Hepatocyte (in vitro differentiated cells): ENCODE measurements around the gene HRK. TPM values are rescaled to one million over a fixed set of nuclear protein-coding genes. Genes with fewer than 3 reads are reported as not detected.

ENCODE experiments used
- DNase-seq: peaks from one replicate; pipeline ENCODE4 v3.0.0-alpha.2; 2016; ENCODE audit warnings: low spot score
- H2AFZ ChIP-seq: fragments of 200-600 bp; sonication (generic); 2 replicates; pipeline ENCODE4 v1.6.0; 2016; ENCODE audit warnings: antibody characterized with exemption, mild to moderate bottlenecking
- H3K27ac ChIP-seq: fragments of 200-600 bp; sonication (generic); 2 replicates; pipeline ENCODE4 v1.5.1; 2016; ENCODE audit warnings: mild to moderate bottlenecking
- H3K27me3 ChIP-seq: fragments of 200-600 bp; sonication (generic); 2 replicates; pipeline ENCODE4 v1.6.1; 2016
- H3K36me3 ChIP-seq: fragments of 200-600 bp; sonication (generic); replicated peaks from 2 replicates; pipeline ENCODE4 v1.5.1; 2016; ENCODE audit warnings: low read depth; ENCODE audit not compliant: insufficient read depth
- H3K4me1 ChIP-seq: fragments of 200-600 bp; sonication (generic); 2 replicates; pipeline ENCODE4 v1.5.1; 2016; ENCODE audit warnings: mild to moderate bottlenecking, moderate library complexity; ENCODE audit not compliant: insufficient read depth
- H3K4me2 ChIP-seq: fragments of 200-600 bp; sonication (generic); 2 replicates; pipeline ENCODE4 v1.6.0; 2016
- H3K4me3 ChIP-seq: fragments of 200-600 bp; sonication (generic); 2 replicates; pipeline ENCODE4 v1.5.1; 2016; ENCODE audit warnings: mild to moderate bottlenecking
- H3K79me2 ChIP-seq: fragments of 200-600 bp; sonication (generic); 2 replicates; pipeline ENCODE4 v1.6.0; 2017; ENCODE audit warnings: mild to moderate bottlenecking
- H3K9me2 ChIP-seq: fragments of 200-600 bp; sonication (generic); replicated peaks from 2 replicates; pipeline ENCODE4 v1.6.0; 2017; ENCODE audit warnings: mild to moderate bottlenecking; ENCODE audit not compliant: insufficient read depth
- H3K9me3 ChIP-seq: fragments of 200-600 bp; sonication (generic); 2 replicates; pipeline ENCODE4 v1.5.1; 2016; ENCODE audit warnings: low read depth, mild to moderate bottlenecking
- H4K20me1 ChIP-seq: fragments of 200-600 bp; sonication (generic); 2 replicates; pipeline ENCODE4 v1.6.0; 2016; ENCODE audit warnings: mild to moderate bottlenecking; ENCODE audit not compliant: insufficient read depth, poor library complexity, severe bottlenecking
- EZH2 ChIP-seq: fragments of 200-600 bp; sonication (generic); IDR thresholded peaks from 2 replicates; pipeline ENCODE4 v1.6.1; 2016; ENCODE audit warnings: antibody characterized with exemption, mild to moderate bottlenecking, borderline replicate concordance
- EZH2phosphoT487 ChIP-seq: fragments of 200-600 bp; sonication (generic); IDR thresholded peaks from one replicate; pipeline ENCODE4 v1.6.1; 2018; ENCODE audit warnings: antibody characterized with exemption, mild to moderate bottlenecking, low read depth, moderate library complexity; ENCODE audit not compliant: unreplicated experiment, severe bottlenecking
- WGBS: methylation state at CpG from one replicate; pipeline ENCODE4 v1.1.6; 2016; ENCODE audit warnings: low lambda C conversion rate; ENCODE audit errors: missing lambda C conversion rate; 5-methylcytosine and 5-hydroxymethylcytosine counted together
- polyA plus RNA-seq: library from polyadenylated mRNA; unstranded; fragments of >200 nt; fragmentation: Nextera tagmentation; extraction: Ambion mirVana; gene quantifications from 2 replicates; pipeline ENCODE4 v1.2.1, GENCODE V29; 2016
- total RNA-seq: library from RNA; depleted of rRNA; stranded (reverse); fragments of >200 nt; gene quantifications from 2 replicates; pipeline ENCODE4 v1.2.3, GENCODE V29; 2014
- TF ChIP-seq, protein P1 (sequence below): fragments of 200-600 bp; sonication (generic); IDR thresholded peaks from 2 replicates; pipeline ENCODE4 v1.5.1; 2016; ENCODE audit warnings: antibody characterized with exemption, mild to moderate bottlenecking; ENCODE audit not compliant: poor library complexity

HRK gene
- total and polyA plus RNA-seq, 2 experiments from 2014 or later, result 0.18 TPM; not detected in 1

DNA sequence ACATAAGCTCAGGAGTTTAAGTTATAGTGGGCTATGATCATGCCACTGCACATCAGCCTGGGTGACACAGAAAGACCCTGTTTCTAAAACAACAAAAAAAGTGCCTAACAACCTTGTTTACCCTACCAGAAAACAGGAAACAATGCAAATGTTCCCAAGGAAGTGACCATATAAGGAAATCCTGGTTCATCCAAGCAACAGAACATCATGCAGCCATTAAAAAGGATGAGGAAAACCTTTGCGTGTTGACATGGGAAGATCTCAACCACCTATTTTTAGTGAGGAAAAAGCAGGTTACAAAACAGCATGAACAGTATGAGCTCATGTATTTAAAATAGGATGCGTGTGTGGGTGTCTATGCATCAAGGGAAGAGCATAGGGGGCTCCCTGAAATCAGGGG is 13.7 kb downstream of the HRK start:
- H3K9me3 ChIP-seq, result no peaks in the 10 kb centered on the region
- no peaks in the 10 kb centered on the region for H3K4me1 ChIP-seq
- DNase-seq, result no peak
- no peak overlapping the region for H2AFZ ChIP-seq
- H4K20me1 ChIP-seq, result no peaks in the 10 kb centered on the region
- H3K27me3 ChIP-seq, result peaks cover 3% of the 10 kb centered on the region
- H3K4me2 ChIP-seq, result no peak overlapping the region
- no peaks in the 10 kb centered on the region for H3K36me3 ChIP-seq
- TF ChIP-seq EZH2, result no peak
- TF ChIP-seq EZH2phosphoT487, result no peak
- TF ChIP-seq, protein P1, sequence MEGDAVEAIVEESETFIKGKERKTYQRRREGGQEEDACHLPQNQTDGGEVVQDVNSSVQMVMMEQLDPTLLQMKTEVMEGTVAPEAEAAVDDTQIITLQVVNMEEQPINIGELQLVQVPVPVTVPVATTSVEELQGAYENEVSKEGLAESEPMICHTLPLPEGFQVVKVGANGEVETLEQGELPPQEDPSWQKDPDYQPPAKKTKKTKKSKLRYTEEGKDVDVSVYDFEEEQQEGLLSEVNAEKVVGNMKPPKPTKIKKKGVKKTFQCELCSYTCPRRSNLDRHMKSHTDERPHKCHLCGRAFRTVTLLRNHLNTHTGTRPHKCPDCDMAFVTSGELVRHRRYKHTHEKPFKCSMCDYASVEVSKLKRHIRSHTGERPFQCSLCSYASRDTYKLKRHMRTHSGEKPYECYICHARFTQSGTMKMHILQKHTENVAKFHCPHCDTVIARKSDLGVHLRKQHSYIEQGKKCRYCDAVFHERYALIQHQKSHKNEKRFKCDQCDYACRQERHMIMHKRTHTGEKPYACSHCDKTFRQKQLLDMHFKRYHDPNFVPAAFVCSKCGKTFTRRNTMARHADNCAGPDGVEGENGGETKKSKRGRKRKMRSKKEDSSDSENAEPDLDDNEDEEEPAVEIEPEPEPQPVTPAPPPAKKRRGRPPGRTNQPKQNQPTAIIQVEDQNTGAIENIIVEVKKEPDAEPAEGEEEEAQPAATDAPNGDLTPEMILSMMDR, result no peak
- no peak overlapping the region for H3K27ac ChIP-seq
- no peaks in the 10 kb centered on the region for H3K79me2 ChIP-seq
- no peak overlapping the region for H3K4me3 ChIP-seq
- H3K9me2 ChIP-seq, result no peaks in the 10 kb centered on the region
- WGBS, result 95% methylated on average over 2 of the region's 2 CpGs

DNA sequence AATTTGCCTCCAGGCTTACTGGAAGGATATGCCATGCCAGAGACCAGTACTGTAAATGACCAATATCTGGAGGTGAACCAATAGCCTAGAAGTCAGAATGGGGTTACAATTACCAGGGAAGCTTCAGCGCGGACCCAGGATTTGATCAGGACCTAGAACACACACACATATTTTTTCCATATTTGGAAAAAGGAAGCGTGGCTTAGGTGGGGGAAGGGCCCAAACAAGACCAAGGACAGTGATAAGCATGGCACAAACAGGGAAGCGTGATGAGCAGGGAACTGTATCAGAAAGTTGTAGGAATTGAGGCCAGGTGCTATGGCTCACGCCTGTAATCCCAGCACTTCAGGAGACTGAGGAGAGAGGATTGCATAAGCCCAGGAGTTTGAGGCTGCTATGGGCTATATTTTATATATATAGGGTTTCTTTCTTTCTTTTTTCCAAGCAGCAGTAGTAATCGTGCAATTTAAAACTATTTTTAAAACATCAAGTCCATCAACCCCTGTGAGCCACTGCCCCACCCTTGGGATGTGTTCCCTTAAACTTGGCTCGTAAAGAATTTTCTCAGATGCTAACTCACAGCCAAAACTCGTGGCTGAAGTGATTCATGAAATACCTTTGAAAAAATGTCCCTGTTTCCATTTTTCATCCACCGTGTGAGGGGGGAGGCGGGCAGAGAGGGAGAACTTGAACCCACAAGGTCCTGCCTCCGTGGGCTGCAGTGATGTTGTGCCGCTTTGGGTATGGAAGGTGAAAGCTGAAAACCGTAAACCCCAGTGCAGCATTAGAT is 16.7 kb downstream of the HRK start:
- H3K36me3 ChIP-seq, result no peaks in the 10 kb centered on the region
- no peaks in the 10 kb centered on the region for H3K4me1 ChIP-seq
- 75% methylated on average over 13 of the region's 13 CpGs for WGBS
- no peak overlapping the region for H2AFZ ChIP-seq
- H3K9me3 ChIP-seq, result no peaks in the 10 kb centered on the region
- no peak overlapping the region for H3K27ac ChIP-seq
- H3K27me3 ChIP-seq, result peaks cover 7% of the 10 kb centered on the region
- H3K79me2 ChIP-seq, result no peaks in the 10 kb centered on the region
- H3K4me3 ChIP-seq, result no peak overlapping the region
- H3K9me2 ChIP-seq, result no peaks in the 10 kb centered on the region
- TF ChIP-seq EZH2phosphoT487, result no peak
- TF ChIP-seq, protein P1, result no peak
- TF ChIP-seq EZH2, result no peak
- H3K4me2 ChIP-seq, result no peak overlapping the region
- DNase-seq, result no peak
- H4K20me1 ChIP-seq, result no peaks in the 10 kb centered on the region

DNA sequence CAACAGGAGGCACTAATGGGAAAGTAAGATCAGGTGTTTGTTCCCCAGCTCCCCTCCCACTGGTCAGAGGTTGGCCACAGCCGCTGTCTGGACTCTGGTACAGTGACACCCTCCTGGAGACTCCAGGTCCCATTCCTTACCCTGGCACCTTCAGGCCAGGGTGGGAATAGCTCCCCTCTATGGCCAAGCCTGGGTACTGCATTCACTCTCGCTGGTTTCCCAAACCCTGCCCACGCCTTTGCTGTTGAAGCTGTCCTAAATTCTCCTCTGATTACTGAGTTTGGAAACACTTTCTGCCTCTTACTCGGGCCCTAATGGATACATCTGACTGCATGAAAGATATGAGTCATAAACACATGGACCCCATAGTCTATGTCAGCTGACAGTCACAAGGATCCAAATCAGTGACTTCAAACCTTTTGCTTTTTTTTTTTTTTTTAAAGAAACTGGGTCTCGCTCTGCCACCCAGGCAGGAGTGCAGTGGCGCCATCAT is 17.9 kb downstream of the HRK start:
- Histone ChIP-seq H2AFZ (no peak overlapping the region), H3K27ac (no peak overlapping the region), H4K20me1 (no peaks in the 10 kb centered on the region), H3K9me2 (no peaks in the 10 kb centered on the region), H3K36me3 (no peaks in the 10 kb centered on the region), H3K9me3 (no peaks in the 10 kb centered on the region), H3K4me1 (no peaks in the 10 kb centered on the region), H3K79me2 (no peaks in the 10 kb centered on the region), H3K4me2 (no peak overlapping the region), H3K27me3 (peaks cover 14% of the 10 kb centered on the region), H3K4me3 (no peak overlapping the region)
- no peak for TF ChIP-seq EZH2phosphoT487
- TF ChIP-seq, protein P1, result peak; percentile 24
- whole genome bisulfite sequencing, result 71% methylated on average over 6 of the region's 6 CpGs
- peak; percentile 30 for DNase-seq
